Activated CD4-positive, alpha-beta T cell treated with anti-CD3 and anti-CD28 coated beads, Interleukin-2, amount 50 U/mL, for 1 hour (primary cell): ENCODE data around the gene ARPC5.
"Not testable (repeated sequence)": the region's sequence is repeated elsewhere in the genome, so short reads cannot be mapped to it uniquely, and the experiment has no call there.

ENCODE experiments used
- DNase-seq: peaks from one replicate; pipeline ENCODE4 v3.0.0-alpha.2; 2020

Gene ARPC5

GRCh38 chr1:183645531-183645930 lies 9.9 kb upstream of the ARPC5 start:
- DNase-seq = no peak

- no peak for DNase-seq
Measured at GRCh38 chr1:183642166-183642565, 6.6 kb upstream of the ARPC5 start.

- DNase-seq = no peak
Measured at GRCh38 chr1:183640193-183640592, 4.6 kb upstream of the ARPC5 start.

- no peak for DNase-seq
Measured at GRCh38 chr1:183638649-183639387, 3.2 kb upstream of the ARPC5 start.

- no peak for DNase-seq
Measured at GRCh38 chr1:183636783-183637182, 1.2 kb upstream of the ARPC5 start.

- no peak for DNase-seq
Measured at GRCh38 chr1:183636334-183636682, 725 bp upstream of the ARPC5 start.

- no peak for DNase-seq
Measured at GRCh38 chr1:183635099-183635605, 431 bp downstream of the ARPC5 start.

GRCh38 chr1:183634429-183635065 lies 1.0 kb downstream of the ARPC5 start:
- DNase-seq = no peak

GRCh38 chr1:183633676-183634343 lies 1.8 kb downstream of the ARPC5 start:
- DNase-seq = no peak

- DNase-seq = no peak
Measured at GRCh38 chr1:183632964-183633363, 2.6 kb downstream of the ARPC5 start.

- DNase-seq = no peak
Measured at GRCh38 chr1:183632114-183632513, 3.5 kb downstream of the ARPC5 start.

GRCh38 chr1:183630748-183631147 lies 4.8 kb downstream of the ARPC5 start:
- DNase-seq = no peak

GRCh38 chr1:183628537-183628936 lies 7.0 kb downstream of the ARPC5 start:
- no peak for DNase-seq

GRCh38 chr1:183626236-183626635 lies 9.3 kb downstream of the ARPC5 start:
- DNase-seq = not testable (repeated sequence)

- DNase-seq = peak; percentile 37
Measured at GRCh38 chr1:183622884-183623785, 12.4 kb downstream of the ARPC5 start.

- no peak for DNase-seq
Measured at GRCh38 chr1:183622013-183622412, 13.6 kb downstream of the ARPC5 start.

GRCh38 chr1:183620311-183620710 lies 15.3 kb downstream of the ARPC5 start:
- DNase-seq = no peak

GRCh38 chr1:183619781-183620180 lies 15.8 kb downstream of the ARPC5 start:
- no peak for DNase-seq

GRCh38 chr1:183618202-183618601 lies 17.4 kb downstream of the ARPC5 start:
- DNase-seq = not testable (repeated sequence)

GRCh38 chr1:183612975-183613374 lies 22.6 kb downstream of the ARPC5 start:
- not testable (repeated sequence) for DNase-seq

- DNase-seq = no peak
Measured at GRCh38 chr1:183612407-183612806, 23.2 kb downstream of the ARPC5 start.

- DNase-seq = no peak
Measured at GRCh38 chr1:183611021-183611420, 24.6 kb downstream of the ARPC5 start.
